K562 (cell line): ENCODE data around the gene CFD. TPM values are rescaled to one million over a fixed set of nuclear protein-coding genes. Genes with fewer than 3 reads are reported as not detected.
A peak's percentile ranks its signal among the peaks of the same experiment; 100 is the strongest.

Source experiments
- CREM ChIP-seq: IDR thresholded peaks from 2 replicates; pipeline ENCODE4 v1.6.1; 2014; ENCODE audit warnings: antibody characterized with exemption, low read depth
- FUS ChIP-seq: fragments of 200-400 bp; formaldehyde crosslinking; optimal IDR thresholded peaks from 2 replicates; pipeline ENCODE3; 2017; ENCODE audit warnings: low read depth, low read length
- GABPA ChIP-seq: fragments of 200-800 bp; sonication (Bioruptor generic); conservative IDR thresholded peaks from 2 replicates; pipeline ENCODE4 v1.6.1; 2016; ENCODE audit warnings: low read depth, missing genetic modification characterization, missing compliant biosample characterization
- GABPB2 ChIP-seq: fragments of 250-450 bp; sonication (Bioruptor Pico); conservative IDR thresholded peaks from 2 replicates; pipeline ENCODE4 v1.5.1; 2021; ENCODE audit warnings: mild to moderate bottlenecking
- KHSRP ChIP-seq: fragments of 450-650 bp; IDR thresholded peaks from 2 replicates; pipeline ENCODE4 v1.6.1; 2017
- MBD1 ChIP-seq: fragments of 250-450 bp; sonication (Bioruptor Pico); IDR thresholded peaks from 2 replicates; pipeline ENCODE4 v1.8.0; 2022; ENCODE audit warnings: inconsistent platforms
- MTA1 ChIP-seq: fragments of 450-650 bp; IDR thresholded peaks from 2 replicates; pipeline ENCODE4 v1.6.1; 2017; ENCODE audit warnings: borderline replicate concordance
- NFRKB ChIP-seq: fragments of 450-650 bp; IDR thresholded peaks from 2 replicates; pipeline ENCODE4 v1.6.1; 2016; ENCODE audit warnings: low read depth
- PBX2 ChIP-seq, 2 experiments: IDR thresholded peaks in 1 of 2; conservative IDR thresholded peaks in 1 of 2; 2 replicates each; pipeline ENCODE4 v1.6.1; 2016; ENCODE audit warnings: low read depth in 2 of 2, mild to moderate bottlenecking in 1 of 2, missing compliant biosample characterization in 1 of 2, missing genetic modification characterization in 1 of 2, moderate library complexity in 1 of 2
- POLR2B ChIP-seq: fragments of 450-650 bp; IDR thresholded peaks from 2 replicates; pipeline ENCODE4 v1.6.1; 2018; ENCODE audit warnings: low read depth; ENCODE audit not compliant: partially characterized antibody
- RBM34 ChIP-seq: fragments of 200-400 bp; formaldehyde crosslinking; IDR thresholded peaks from 2 replicates; pipeline ENCODE4 v1.6.1; 2018; ENCODE audit warnings: low read length, borderline replicate concordance; ENCODE audit not compliant: insufficient read depth
- SAFB2 ChIP-seq: fragments of 200-400 bp; formaldehyde crosslinking; IDR thresholded peaks from 2 replicates; pipeline ENCODE4 v1.6.1; 2018; ENCODE audit warnings: borderline replicate concordance, low read length, low read depth, moderate library complexity; ENCODE audit not compliant: severe bottlenecking
- U2AF1 ChIP-seq: fragments of 200-400 bp; formaldehyde crosslinking; optimal IDR thresholded peaks from 2 replicates; pipeline ENCODE3; 2017; ENCODE audit warnings: mild to moderate bottlenecking, low read depth, low read length, moderate library complexity
- ZNF146 ChIP-seq: IDR thresholded peaks from one replicate; pipeline ENCODE4 v1.6.1; 2018; ENCODE audit warnings: missing compliant biosample characterization; ENCODE audit not compliant: unreplicated experiment
- polyA plus RNA-seq, 8 experiments: library from polyadenylated mRNA; depleted of rRNA in 4 of 8; stranded (reverse) in 5 of 8; unstranded in 3 of 8; fragments of >200 nt; fragmentation: Nextera tagmentation in 2 of 8; fragmentation: Illumina TruSeq in 1 of 8; extraction: Ambion mirVana in 2 of 8; extraction: Trizol in 1 of 8; gene quantifications; 2 replicates each; pipeline versions ENCODE4 v1.2.1 to v1.2.3, GENCODE V29; 2011 to 2014; ENCODE audit warnings: inconsistent platforms in 1 of 8, missing spikeins in 1 of 8
- total RNA-seq, 7 experiments: library from RNA; depleted of rRNA in 6 of 7; stranded (reverse); fragments of >200 nt in 6 of 7; fragmentation: Illumina TruSeq in 2 of 7; extraction: Trizol in 2 of 7; gene quantifications; 2 replicates each; pipeline versions ENCODE4 v1.2.1 to v1.2.3, GENCODE V29; 2011 to 2021; ENCODE audit warnings: low replicate concordance in 1 of 7
- TF ChIP-seq, protein P1 (sequence below): sonication (generic); formaldehyde crosslinking; IDR thresholded peaks from 2 replicates; pipeline ENCODE4 v1.9.0; 2022; ENCODE audit warnings: mild to moderate bottlenecking, missing genetic modification reagents
- TF ChIP-seq, protein P2 (sequence below): fragments of 250-450 bp; sonication (Bioruptor Pico); IDR thresholded peaks from 2 replicates; pipeline ENCODE4 v1.8.0; 2022; ENCODE audit warnings: inconsistent platforms, mild to moderate bottlenecking, moderate library complexity, borderline replicate concordance
- TF ChIP-seq, protein P3 (sequence below): fragments of 450-650 bp; formaldehyde crosslinking; IDR thresholded peaks from 2 replicates; pipeline ENCODE4 v1.4.0; 2020; ENCODE audit warnings: mild to moderate bottlenecking, mixed read lengths
- TF ChIP-seq, protein P4 (sequence below): fragments of 250-450 bp; sonication (Bioruptor Pico); IDR thresholded peaks from 2 replicates; pipeline ENCODE4 v1.8.0; 2021; ENCODE audit warnings: moderate library complexity, mild to moderate bottlenecking, inconsistent platforms

Gene CFD
- total and polyA plus RNA-seq, 9 of the 15 experiments (the other 6 are each of a cell fraction or from before 2014, with no cell fraction given), result 0.52 to 59.4 (median 7.6) TPM

GRCh38 chr19:861756-862580 lies 2.5 kb downstream of the CFD start (continued):
- TF ChIP-seq NFRKB (no peak), GABPB2 (CRISPR knock-in tag) (no peak), SAFB2 (no peak), U2AF1 (peak; percentile 56), PBX2 (CRISPR knock-in tag; IDR thresholded peaks at IDR 0.05; ENCODE audit: low read depth) (no peak; the same call in 1 of the 2 replicates), PBX2 (tag; conservative IDR thresholded peaks at IDR 0.05; ENCODE audit: low read depth) (no peak), CREM (peak; percentile 72), FUS (peak; percentile 67), GABPA (no peak), MBD1 (CRISPR knock-in tag) (no peak), POLR2B (no peak), KHSRP (no peak), ZNF146 (CRISPR knock-in tag) (no peak), RBM34 (no peak), MTA1 (no peak)
- TF ChIP-seq, protein P1, sequence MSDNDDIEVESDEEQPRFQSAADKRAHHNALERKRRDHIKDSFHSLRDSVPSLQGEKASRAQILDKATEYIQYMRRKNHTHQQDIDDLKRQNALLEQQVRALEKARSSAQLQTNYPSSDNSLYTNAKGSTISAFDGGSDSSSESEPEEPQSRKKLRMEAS (CRISPR knock-in tag), result peak; percentile 98
- TF ChIP-seq, protein P2, sequence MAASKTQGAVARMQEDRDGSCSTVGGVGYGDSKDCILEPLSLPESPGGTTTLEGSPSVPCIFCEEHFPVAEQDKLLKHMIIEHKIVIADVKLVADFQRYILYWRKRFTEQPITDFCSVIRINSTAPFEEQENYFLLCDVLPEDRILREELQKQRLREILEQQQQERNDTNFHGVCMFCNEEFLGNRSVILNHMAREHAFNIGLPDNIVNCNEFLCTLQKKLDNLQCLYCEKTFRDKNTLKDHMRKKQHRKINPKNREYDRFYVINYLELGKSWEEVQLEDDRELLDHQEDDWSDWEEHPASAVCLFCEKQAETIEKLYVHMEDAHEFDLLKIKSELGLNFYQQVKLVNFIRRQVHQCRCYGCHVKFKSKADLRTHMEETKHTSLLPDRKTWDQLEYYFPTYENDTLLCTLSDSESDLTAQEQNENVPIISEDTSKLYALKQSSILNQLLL (CRISPR knock-in tag), result no peak
- TF ChIP-seq, protein P3, sequence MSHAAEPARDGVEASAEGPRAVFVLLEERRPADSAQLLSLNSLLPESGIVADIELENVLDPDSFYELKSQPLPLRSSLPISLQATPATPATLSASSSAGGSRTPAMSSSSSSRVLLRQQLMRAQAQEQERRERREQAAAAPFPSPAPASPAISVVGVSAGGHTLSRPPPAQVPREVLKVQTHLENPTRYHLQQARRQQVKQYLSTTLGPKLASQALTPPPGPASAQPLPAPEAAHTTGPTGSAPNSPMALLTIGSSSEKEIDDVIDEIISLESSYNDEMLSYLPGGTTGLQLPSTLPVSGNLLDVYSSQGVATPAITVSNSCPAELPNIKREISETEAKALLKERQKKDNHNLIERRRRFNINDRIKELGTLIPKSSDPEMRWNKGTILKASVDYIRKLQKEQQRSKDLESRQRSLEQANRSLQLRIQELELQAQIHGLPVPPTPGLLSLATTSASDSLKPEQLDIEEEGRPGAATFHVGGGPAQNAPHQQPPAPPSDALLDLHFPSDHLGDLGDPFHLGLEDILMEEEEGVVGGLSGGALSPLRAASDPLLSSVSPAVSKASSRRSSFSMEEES (CRISPR knock-in tag), result no peak
- TF ChIP-seq, protein P4, sequence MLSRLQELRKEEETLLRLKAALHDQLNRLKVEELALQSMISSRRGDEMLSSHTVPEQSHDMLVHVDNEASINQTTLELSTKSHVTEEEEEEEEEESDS (CRISPR knock-in tag), result no peak
